Measurements from ENCODE around the gene HPD. TPM values are rescaled to one million over a fixed set of nuclear protein-coding genes. Genes with fewer than 3 reads are reported as not detected.

Gene HPD
- total RNA-seq, 1 experiment from 2014 or later = 0.39 TPM

DNA sequence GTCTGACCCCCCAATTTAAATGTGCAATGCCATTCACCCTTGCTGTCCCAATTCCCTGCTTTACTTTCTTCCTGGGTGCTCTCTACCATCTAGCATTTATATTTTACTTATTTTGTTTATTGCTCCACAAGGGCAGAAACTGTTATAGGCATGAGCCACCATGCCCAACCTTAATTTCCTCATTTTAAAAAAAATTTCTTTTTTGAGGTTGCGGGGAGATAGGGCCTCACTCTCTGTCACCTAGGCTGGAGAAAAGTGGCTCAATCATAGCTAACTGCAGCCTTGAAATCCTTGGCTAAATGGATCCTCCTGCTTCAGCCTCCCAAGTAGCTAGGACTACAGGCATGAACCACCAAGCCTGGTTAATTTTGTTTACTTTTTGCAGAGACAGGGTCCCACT is 13.0 kb downstream of the HPD start:
- DNase-seq (ENCODE audit: low spot score) (no peak), ATAC-seq (no peak)
- Mint-ChIP-seq H3K27ac (no peak overlapping the region), H3K36me3 (no peaks in the 10 kb centered on the region), H3K9me3 (no peaks in the 10 kb centered on the region), H3K4me1 (peaks cover 4% of the 10 kb centered on the region; the same call in 1 of the 2 replicates), H3K4me3 (no peak overlapping the region), H3K27me3 (ENCODE audit: low read depth) (peaks cover 3% of the 10 kb centered on the region)
- CTCF ChIA-PET = interaction anchor here (2.0 kb wide), 1 partner anchor 51 kb away, joined by 8 read pairs; the partner anchor contains the start of gene RHOF
- POLR2A ChIA-PET = no interaction called here
- TF ChIP-seq TEAD4 (CRISPR knock-in tag; IDR thresholded peaks at IDR 0.05) (no peak), NFYB (CRISPR knock-in tag; conservative IDR thresholded peaks at IDR 0.05; ENCODE audit: low read depth) (no peak), RORB (CRISPR knock-in tag; IDR thresholded peaks at IDR 0.05) (no peak), ZNF263 (CRISPR knock-in tag; IDR thresholded peaks at IDR 0.05; ENCODE audit: low read depth) (no peak), SMAD4 (CRISPR knock-in tag; IDR thresholded peaks at IDR 0.05) (no peak), ZNF317 (CRISPR knock-in tag; IDR thresholded peaks at IDR 0.05; ENCODE audit: borderline replicate concordance, low read depth) (no peak), GRHL2 (CRISPR knock-in tag; IDR thresholded peaks at IDR 0.05; ENCODE audit: insufficient replicate concordance, severe bottlenecking) (no peak)
- TF ChIP-seq, protein P1, sequence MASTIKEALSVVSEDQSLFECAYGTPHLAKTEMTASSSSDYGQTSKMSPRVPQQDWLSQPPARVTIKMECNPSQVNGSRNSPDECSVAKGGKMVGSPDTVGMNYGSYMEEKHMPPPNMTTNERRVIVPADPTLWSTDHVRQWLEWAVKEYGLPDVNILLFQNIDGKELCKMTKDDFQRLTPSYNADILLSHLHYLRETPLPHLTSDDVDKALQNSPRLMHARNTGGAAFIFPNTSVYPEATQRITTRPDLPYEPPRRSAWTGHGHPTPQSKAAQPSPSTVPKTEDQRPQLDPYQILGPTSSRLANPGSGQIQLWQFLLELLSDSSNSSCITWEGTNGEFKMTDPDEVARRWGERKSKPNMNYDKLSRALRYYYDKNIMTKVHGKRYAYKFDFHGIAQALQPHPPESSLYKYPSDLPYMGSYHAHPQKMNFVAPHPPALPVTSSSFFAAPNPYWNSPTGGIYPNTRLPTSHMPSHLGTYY (CRISPR knock-in tag; IDR thresholded peaks at IDR 0.05) = no peak

DNA sequence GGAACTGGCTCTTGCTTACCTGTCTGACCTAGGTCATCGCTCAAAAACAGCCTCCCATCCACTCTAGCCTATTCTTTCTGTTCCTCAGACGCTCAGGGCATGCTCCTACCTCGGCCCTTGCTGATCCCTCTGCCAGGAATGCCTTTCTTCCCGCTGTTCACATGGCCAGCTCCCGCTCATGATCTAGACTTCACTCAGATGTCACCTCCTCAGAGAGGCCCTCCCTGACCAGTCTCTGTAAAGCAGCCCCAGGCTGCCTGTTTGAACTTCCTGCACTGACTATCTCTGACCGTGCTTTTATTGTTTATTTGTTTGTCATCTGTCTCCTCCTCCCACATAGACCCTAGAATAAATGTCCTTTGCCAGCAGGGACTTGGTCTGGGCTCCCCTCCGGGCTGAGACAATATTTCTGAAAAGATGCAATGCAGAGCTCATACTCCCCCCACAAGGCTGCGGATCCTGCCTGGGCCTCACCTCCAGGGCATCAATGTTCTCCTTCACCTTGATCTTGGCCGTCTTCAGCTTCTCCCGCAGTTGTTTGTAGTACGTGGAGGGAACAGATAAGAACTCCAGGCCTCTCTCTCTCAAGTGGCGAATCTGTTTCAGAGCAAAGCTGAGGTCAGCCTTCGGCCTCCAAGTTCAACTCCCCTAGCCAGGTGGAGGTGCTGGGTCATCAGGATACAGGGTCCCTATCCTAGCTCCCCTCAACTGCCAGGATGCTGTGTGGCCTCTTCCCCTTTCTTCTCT is 15.2 kb downstream of the HPD start:
- no peak for TF ChIP-seq ATF1 (CRISPR knock-in tag; IDR thresholded peaks at IDR 0.05)
- no peak for TF ChIP-seq OVOL2 (CRISPR knock-in tag; IDR thresholded peaks at IDR 0.05; ENCODE audit: borderline replicate concordance)
- no peak for TF ChIP-seq GTF2I (CRISPR knock-in tag; conservative IDR thresholded peaks at IDR 0.05)
- TF ChIP-seq CREB1 (CRISPR knock-in tag; IDR thresholded peaks at IDR 0.05) = no peak
- no peak for TF ChIP-seq SMAD3 (CRISPR knock-in tag; IDR thresholded peaks at IDR 0.05; ENCODE audit: borderline replicate concordance)
- TF ChIP-seq, protein P2, sequence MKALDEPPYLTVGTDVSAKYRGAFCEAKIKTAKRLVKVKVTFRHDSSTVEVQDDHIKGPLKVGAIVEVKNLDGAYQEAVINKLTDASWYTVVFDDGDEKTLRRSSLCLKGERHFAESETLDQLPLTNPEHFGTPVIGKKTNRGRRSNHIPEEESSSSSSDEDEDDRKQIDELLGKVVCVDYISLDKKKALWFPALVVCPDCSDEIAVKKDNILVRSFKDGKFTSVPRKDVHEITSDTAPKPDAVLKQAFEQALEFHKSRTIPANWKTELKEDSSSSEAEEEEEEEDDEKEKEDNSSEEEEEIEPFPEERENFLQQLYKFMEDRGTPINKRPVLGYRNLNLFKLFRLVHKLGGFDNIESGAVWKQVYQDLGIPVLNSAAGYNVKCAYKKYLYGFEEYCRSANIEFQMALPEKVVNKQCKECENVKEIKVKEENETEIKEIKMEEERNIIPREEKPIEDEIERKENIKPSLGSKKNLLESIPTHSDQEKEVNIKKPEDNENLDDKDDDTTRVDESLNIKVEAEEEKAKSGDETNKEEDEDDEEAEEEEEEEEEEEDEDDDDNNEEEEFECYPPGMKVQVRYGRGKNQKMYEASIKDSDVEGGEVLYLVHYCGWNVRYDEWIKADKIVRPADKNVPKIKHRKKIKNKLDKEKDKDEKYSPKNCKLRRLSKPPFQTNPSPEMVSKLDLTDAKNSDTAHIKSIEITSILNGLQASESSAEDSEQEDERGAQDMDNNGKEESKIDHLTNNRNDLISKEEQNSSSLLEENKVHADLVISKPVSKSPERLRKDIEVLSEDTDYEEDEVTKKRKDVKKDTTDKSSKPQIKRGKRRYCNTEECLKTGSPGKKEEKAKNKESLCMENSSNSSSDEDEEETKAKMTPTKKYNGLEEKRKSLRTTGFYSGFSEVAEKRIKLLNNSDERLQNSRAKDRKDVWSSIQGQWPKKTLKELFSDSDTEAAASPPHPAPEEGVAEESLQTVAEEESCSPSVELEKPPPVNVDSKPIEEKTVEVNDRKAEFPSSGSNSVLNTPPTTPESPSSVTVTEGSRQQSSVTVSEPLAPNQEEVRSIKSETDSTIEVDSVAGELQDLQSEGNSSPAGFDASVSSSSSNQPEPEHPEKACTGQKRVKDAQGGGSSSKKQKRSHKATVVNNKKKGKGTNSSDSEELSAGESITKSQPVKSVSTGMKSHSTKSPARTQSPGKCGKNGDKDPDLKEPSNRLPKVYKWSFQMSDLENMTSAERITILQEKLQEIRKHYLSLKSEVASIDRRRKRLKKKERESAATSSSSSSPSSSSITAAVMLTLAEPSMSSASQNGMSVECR (CRISPR knock-in tag; IDR thresholded peaks at IDR 0.05; ENCODE audit: borderline replicate concordance) = no peak
- TF ChIP-seq, protein P3, sequence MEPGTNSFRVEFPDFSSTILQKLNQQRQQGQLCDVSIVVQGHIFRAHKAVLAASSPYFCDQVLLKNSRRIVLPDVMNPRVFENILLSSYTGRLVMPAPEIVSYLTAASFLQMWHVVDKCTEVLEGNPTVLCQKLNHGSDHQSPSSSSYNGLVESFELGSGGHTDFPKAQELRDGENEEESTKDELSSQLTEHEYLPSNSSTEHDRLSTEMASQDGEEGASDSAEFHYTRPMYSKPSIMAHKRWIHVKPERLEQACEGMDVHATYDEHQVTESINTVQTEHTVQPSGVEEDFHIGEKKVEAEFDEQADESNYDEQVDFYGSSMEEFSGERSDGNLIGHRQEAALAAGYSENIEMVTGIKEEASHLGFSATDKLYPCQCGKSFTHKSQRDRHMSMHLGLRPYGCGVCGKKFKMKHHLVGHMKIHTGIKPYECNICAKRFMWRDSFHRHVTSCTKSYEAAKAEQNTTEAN (CRISPR knock-in tag; IDR thresholded peaks at IDR 0.05) = no peak
- TF ChIP-seq TP53 (CRISPR knock-in tag; IDR thresholded peaks at IDR 0.05) = no peak
- TF ChIP-seq, protein P4, sequence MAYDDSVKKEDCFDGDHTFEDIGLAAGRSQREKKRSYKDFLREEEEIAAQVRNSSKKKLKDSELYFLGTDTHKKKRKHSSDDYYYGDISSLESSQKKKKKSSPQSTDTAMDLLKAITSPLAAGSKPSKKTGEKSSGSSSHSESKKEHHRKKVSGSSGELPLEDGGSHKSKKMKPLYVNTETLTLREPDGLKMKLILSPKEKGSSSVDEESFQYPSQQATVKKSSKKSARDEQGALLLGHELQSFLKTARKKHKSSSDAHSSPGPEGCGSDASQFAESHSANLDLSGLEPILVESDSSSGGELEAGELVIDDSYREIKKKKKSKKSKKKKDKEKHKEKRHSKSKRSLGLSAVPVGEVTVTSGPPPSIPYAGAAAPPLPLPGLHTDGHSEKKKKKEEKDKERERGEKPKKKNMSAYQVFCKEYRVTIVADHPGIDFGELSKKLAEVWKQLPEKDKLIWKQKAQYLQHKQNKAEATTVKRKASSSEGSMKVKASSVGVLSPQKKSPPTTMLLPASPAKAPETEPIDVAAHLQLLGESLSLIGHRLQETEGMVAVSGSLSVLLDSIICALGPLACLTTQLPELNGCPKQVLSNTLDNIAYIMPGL (CRISPR knock-in tag; IDR thresholded peaks at IDR 0.05) = no peak
- TF ChIP-seq JUN (CRISPR knock-in tag; IDR thresholded peaks at IDR 0.05) = no peak
- TF ChIP-seq, protein P1 (CRISPR knock-in tag; IDR thresholded peaks at IDR 0.05) = no peak
- Mint-ChIP-seq H3K36me3 (no peaks in the 10 kb centered on the region), H3K27ac (peak overlapping the region; percentile 75; the same call in 1 of the 2 replicates), H3K4me1 (peaks cover 12% of the 10 kb centered on the region), H3K27me3 (ENCODE audit: low read depth) (peaks cover 13% of the 10 kb centered on the region), H3K9me3 (no peaks in the 10 kb centered on the region), H3K4me3 (no peak overlapping the region)
- ATAC-seq (no peak), DNase-seq (ENCODE audit: low spot score) (no peak)
- CTCF ChIA-PET = interaction anchor here (0.6 to 1.4 kb wide), 4 partner anchors 32 to 55 kb away, joined by 4 to 7 read pairs (median 5); partner anchors contain the start of genes PSMD9 and RHOF
- POLR2A ChIA-PET = no interaction called here
